Ishikawa (cell line): ENCODE results near the gene GATAD2A.

Experiments used
- CEBPB ChIP-seq: IDR thresholded peaks from 2 replicates; pipeline ENCODE4 v1.6.1; 2012
- CREB1 ChIP-seq: IDR thresholded peaks from 2 replicates; pipeline ENCODE4 v1.6.1; 2012; ENCODE audit warnings: low read depth
- EGR1 ChIP-seq: IDR thresholded peaks from 2 replicates; pipeline ENCODE4 v1.6.1; 2012
- EP300 ChIP-seq: IDR thresholded peaks from 2 replicates; pipeline ENCODE4 v1.6.1; 2012; ENCODE audit warnings: borderline replicate concordance
- FOXM1 ChIP-seq: IDR thresholded peaks from 2 replicates; pipeline ENCODE4 v1.6.1; 2012; ENCODE audit warnings: low read depth, borderline replicate concordance
- TAF1 ChIP-seq: IDR thresholded peaks from 2 replicates; pipeline ENCODE4 v1.6.1; 2012; ENCODE audit warnings: low read depth, mild to moderate bottlenecking
- TCF12 ChIP-seq: IDR thresholded peaks from 2 replicates; pipeline ENCODE4 v1.6.1; 2012; ENCODE audit warnings: low read depth
- ZBTB7A ChIP-seq: IDR thresholded peaks from 2 replicates; pipeline ENCODE4 v1.6.1; 2012; ENCODE audit warnings: low read depth
- TF ChIP-seq, protein P1 (sequence below): IDR thresholded peaks from 2 replicates; pipeline ENCODE4 v1.6.1; 2012
- TF ChIP-seq, protein P2 (sequence below): IDR thresholded peaks from 2 replicates; pipeline ENCODE4 v1.6.1; 2012
- TF ChIP-seq, protein P3 (sequence below): IDR thresholded peaks from 2 replicates; pipeline ENCODE4 v1.6.1; 2012; ENCODE audit warnings: low read depth, mild to moderate bottlenecking

DNA sequence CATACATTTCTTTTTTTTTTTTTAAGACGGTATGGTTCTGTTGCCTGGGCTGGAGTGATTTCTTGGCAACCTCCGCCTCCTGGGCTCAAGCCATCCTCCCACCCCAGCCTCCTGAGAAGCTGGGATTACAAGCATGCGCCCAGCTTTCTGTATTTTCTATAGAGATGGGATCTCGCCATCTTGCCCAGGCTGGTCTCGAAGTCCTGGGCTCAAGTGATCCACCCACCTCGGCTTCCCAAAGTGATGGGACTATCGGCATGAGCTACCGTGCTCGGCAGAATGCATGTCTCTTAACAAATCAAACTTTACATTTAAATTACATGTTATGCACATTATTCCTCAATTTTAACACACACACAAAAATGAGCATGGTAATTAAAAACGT lies 111.8 kb downstream of the GATAD2A start:
- TF ChIP-seq CREB1 (no peak), FOXM1 (no peak), EP300 (no peak), TCF12 (no peak), CEBPB (no peak), EGR1 (no peak), TAF1 (no peak), ZBTB7A (no peak)
- TF ChIP-seq, protein P1, sequence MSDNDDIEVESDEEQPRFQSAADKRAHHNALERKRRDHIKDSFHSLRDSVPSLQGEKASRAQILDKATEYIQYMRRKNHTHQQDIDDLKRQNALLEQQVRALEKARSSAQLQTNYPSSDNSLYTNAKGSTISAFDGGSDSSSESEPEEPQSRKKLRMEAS: no peak
- TF ChIP-seq, protein P2, sequence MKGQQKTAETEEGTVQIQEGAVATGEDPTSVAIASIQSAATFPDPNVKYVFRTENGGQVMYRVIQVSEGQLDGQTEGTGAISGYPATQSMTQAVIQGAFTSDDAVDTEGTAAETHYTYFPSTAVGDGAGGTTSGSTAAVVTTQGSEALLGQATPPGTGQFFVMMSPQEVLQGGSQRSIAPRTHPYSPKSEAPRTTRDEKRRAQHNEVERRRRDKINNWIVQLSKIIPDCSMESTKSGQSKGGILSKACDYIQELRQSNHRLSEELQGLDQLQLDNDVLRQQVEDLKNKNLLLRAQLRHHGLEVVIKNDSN: no peak
- TF ChIP-seq, protein P3, sequence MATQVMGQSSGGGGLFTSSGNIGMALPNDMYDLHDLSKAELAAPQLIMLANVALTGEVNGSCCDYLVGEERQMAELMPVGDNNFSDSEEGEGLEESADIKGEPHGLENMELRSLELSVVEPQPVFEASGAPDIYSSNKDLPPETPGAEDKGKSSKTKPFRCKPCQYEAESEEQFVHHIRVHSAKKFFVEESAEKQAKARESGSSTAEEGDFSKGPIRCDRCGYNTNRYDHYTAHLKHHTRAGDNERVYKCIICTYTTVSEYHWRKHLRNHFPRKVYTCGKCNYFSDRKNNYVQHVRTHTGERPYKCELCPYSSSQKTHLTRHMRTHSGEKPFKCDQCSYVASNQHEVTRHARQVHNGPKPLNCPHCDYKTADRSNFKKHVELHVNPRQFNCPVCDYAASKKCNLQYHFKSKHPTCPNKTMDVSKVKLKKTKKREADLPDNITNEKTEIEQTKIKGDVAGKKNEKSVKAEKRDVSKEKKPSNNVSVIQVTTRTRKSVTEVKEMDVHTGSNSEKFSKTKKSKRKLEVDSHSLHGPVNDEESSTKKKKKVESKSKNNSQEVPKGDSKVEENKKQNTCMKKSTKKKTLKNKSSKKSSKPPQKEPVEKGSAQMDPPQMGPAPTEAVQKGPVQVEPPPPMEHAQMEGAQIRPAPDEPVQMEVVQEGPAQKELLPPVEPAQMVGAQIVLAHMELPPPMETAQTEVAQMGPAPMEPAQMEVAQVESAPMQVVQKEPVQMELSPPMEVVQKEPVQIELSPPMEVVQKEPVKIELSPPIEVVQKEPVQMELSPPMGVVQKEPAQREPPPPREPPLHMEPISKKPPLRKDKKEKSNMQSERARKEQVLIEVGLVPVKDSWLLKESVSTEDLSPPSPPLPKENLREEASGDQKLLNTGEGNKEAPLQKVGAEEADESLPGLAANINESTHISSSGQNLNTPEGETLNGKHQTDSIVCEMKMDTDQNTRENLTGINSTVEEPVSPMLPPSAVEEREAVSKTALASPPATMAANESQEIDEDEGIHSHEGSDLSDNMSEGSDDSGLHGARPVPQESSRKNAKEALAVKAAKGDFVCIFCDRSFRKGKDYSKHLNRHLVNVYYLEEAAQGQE: no peak
